GM10266 (cell line): ENCODE results near the gene NAT9.

ENCODE experiments used
- DNase-seq: peaks from one replicate; pipeline ENCODE4 v3.0.0; 2012; ENCODE audit errors: extremely low spot score
- CTCF ChIP-seq: IDR thresholded peaks from 2 replicates; pipeline ENCODE4 v1.5.1; 2012; ENCODE audit warnings: mild to moderate bottlenecking, low read depth; ENCODE audit not compliant: control insufficient read depth, insufficient read depth; ENCODE audit errors: missing control alignments

NAT9 gene

DNA sequence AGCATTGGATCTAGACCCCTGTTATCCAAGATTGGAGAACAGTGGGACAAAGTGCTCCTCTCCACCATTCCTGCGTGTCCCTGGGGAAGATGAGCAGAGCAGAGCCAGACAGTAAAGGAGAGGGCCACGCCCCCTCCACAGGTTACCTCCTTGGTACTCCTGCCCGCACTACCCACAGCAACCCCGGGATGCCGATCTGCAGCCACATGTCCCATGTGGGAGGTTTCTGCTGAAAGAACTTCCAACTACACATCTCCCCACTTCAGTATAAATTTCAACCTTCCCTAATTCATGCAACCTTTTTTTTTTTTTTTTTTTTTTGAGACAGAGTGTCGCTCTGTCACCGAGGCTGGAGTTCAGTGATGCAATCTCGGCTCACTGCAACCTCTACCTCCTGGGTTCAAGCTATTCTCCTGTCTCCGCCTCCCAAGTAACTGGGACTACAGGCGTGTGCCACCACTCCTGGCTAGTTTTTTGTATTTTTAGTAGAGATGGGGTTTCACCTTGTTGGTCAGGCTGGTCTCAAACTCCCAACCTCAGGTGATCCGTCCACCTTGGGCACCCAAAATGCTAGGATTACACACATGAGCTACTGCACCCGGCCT is 36.8 kb downstream of the NAT9 start:
- peak; percentile 5 for DNase-seq
- no peak for TF ChIP-seq CTCF

DNA sequence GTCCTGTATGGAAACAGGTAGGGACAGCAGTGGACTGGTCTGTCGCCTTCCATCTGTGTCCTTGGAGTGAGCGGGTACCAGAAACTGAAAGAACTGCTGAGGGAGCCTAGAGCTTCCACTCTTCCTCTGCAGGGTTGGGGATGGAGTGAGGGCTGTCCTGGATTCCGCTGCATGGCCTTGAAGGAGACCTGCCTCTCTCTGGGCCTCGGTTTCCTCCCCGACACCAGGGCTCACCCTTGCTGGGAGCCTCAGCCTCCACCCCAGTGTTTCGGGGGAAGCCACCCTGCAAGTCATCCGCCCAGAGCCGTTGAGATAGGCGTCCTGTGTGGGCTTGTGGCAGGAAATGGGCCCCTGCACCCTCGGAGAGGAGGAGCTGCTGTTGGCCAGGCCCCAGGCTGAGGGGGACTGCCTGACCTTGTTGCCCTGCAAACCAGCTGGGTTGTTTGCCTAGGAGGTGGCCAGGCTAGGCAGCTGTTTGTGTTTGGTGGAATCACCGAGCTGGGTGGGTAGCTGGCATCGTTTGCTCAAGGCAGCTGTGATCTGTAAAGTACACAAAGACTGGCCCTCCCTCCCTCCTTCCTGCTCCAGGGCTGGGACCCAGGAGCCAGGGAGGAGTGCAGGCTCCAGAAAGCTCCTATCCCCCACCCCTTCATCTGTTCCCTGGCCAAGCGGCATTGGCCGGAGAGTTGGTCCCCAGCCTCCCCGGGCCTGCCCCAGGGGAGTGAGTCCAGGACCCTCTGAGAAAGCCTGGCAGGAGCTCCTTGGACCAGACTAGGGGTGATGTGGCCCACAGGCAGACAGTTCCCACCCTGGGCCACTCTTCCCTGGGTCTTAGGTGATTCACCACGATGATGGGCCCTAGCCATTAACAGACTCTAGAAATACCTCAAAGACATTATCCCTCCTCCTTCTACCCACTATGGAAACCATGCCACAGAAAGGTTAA is 37.8 kb downstream of the NAT9 start:
- no peak for TF ChIP-seq CTCF
- DNase-seq, result peak; percentile 89

- peak; percentile 63 for TF ChIP-seq CTCF
- DNase-seq, result peak; percentile 70
Observed at GRCh38 chr17:74737299-74738050, 38.7 kb downstream of the NAT9 start.

DNA sequence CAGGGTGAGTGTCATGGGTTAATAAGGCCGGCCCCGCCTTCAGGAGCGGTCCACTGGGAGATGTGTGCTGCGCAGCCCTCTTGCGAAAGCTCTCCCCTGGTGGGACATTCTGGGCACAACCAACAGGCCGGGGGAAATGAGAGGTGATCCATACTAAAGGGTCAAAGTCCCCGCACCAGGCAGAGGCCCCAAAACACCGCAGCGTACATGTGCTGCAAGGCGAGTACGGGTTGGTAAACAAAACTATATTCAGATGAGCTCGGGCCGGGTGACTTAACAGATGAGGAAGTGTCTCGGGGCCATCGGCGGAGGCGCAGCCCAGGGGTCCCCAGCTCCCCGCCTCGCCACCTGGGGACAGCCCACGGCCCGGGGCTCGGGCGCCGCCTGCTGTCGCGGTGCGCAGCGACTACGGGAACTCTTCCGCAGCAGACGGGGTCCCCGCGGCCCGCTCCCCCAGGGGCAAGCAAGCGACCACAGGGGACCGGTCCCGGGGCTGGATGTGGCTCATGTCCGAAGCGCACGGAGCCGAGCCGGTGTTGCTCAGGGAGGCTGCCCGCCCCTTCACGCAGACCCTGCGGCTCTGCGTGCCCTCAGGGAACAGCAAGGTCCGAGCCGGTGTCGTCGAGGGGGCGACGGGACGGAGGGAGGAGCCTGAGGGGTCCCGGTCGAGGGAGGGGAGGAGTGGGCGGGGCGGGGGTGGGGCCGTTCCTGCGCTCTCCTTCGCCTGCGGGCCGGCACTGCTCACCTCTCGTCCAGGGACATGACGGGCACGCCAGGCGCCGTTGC is 39.4 kb downstream of the NAT9 start, which contains the start of gene RAB37:
Gene RAB37 (plus strand): TSS at position 744 of the 786 bp plus-strand sequence. CDS start 17 bp downstream, at position 761.
- peak; percentile 81 for TF ChIP-seq CTCF
- peak; percentile 67 for DNase-seq

GRCh38 chr17:74734256-74734655 is 41.9 kb downstream of the NAT9 start:
- TF ChIP-seq CTCF, result no peak
- DNase-seq, result peak; percentile 4

GRCh38 chr17:74733365-74734122 is 42.6 kb downstream of the NAT9 start:
- no peak for TF ChIP-seq CTCF
- peak; percentile 5 for DNase-seq
